ENCODE data around the gene PARVA.
A peak's percentile ranks its signal among the peaks of the same experiment; 100 is the strongest.

DNA sequence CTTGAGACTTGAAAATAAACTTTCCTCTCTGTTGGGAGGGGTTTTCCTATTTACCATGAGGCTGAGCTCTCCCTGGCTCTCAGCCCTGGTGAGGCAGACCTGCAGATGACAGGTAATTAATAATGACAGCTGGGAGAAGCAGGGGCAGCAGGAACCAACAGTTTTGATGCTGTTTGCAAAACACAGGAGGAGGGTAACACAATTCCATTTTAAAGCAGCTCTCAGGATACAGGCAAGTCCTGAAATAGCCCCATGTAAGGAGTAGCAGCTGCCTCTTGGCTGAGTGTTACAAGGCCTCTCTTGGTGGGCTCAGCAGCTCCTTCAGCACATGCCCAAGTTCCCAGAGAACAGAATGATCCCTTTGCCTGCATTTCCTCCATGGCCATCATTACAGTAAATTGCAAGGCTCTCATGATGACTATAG lies 13.3 kb downstream of the PARVA start:
- TF ChIP-seq, protein P1, sequence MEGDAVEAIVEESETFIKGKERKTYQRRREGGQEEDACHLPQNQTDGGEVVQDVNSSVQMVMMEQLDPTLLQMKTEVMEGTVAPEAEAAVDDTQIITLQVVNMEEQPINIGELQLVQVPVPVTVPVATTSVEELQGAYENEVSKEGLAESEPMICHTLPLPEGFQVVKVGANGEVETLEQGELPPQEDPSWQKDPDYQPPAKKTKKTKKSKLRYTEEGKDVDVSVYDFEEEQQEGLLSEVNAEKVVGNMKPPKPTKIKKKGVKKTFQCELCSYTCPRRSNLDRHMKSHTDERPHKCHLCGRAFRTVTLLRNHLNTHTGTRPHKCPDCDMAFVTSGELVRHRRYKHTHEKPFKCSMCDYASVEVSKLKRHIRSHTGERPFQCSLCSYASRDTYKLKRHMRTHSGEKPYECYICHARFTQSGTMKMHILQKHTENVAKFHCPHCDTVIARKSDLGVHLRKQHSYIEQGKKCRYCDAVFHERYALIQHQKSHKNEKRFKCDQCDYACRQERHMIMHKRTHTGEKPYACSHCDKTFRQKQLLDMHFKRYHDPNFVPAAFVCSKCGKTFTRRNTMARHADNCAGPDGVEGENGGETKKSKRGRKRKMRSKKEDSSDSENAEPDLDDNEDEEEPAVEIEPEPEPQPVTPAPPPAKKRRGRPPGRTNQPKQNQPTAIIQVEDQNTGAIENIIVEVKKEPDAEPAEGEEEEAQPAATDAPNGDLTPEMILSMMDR (IDR thresholded peaks at IDR 0.05), result no peak
- TF ChIP-seq POLR2AphosphoS5 (IDR thresholded peaks at IDR 0.05) (peak; percentile 72), EP300 (IDR thresholded peaks at IDR 0.05) (no peak)

Data from gastroesophageal sphincter (tissue), 3 donors.